ENCODE measurements around the gene ABCE1. TPM values are rescaled to one million over a fixed set of nuclear protein-coding genes. Genes with fewer than 3 reads are reported as not detected.

The ABCE1 gene
- total RNA-seq, 1 donor = 175 TPM

- no peak overlapping the region for H3K4me3 ChIP-seq (ENCODE audit: low read depth, low read length)
- TF ChIP-seq, protein P1, sequence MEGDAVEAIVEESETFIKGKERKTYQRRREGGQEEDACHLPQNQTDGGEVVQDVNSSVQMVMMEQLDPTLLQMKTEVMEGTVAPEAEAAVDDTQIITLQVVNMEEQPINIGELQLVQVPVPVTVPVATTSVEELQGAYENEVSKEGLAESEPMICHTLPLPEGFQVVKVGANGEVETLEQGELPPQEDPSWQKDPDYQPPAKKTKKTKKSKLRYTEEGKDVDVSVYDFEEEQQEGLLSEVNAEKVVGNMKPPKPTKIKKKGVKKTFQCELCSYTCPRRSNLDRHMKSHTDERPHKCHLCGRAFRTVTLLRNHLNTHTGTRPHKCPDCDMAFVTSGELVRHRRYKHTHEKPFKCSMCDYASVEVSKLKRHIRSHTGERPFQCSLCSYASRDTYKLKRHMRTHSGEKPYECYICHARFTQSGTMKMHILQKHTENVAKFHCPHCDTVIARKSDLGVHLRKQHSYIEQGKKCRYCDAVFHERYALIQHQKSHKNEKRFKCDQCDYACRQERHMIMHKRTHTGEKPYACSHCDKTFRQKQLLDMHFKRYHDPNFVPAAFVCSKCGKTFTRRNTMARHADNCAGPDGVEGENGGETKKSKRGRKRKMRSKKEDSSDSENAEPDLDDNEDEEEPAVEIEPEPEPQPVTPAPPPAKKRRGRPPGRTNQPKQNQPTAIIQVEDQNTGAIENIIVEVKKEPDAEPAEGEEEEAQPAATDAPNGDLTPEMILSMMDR (IDR thresholded peaks at IDR 0.05; ENCODE audit: insufficient read depth, low read depth, low read length) = peak; percentile 37
- DNase-seq (ENCODE audit: low read depth) = peak; percentile 72
Measured at GRCh38 chr4:145061318-145061920, 36.7 kb upstream of the ABCE1 start.

- TF ChIP-seq, protein P1 (IDR thresholded peaks at IDR 0.05; ENCODE audit: insufficient read depth, low read depth, low read length) = no peak
- no peak for DNase-seq (ENCODE audit: low read depth)
Measured at GRCh38 chr4:145066063-145066501, 32.0 kb upstream of the ABCE1 start.

GRCh38 chr4:145069361-145069760 lies 28.8 kb upstream of the ABCE1 start:
- DNase-seq (ENCODE audit: low read depth) = peak; percentile 53
- no peak overlapping the region for H3K4me3 ChIP-seq (ENCODE audit: low read depth, low read length)
- TF ChIP-seq, protein P1 (IDR thresholded peaks at IDR 0.05; ENCODE audit: insufficient read depth, low read depth, low read length) = no peak

More at GRCh38 chr4:145066063-145066501, 32.0 kb upstream of the ABCE1 start:
- no peak overlapping the region for H3K4me3 ChIP-seq (ENCODE audit: low read depth, low read length)

DNA sequence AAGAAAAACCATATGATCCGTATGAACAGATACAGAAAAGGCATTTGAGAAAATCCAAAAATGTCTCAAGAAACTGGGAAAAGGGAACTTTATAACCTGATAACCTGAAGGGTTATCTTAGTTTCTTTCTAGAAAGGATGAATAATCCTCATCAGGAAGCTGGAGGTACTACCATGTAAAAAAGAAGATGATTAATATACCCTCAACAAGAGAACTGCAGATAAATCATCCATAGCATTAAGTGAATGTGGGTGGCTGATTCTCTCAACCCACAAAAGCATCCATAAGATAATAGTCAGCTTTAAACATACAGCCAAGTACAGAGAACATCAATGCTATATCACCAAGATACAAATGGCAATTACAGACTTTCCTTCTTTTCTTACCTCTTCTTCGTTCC lies 26.6 kb upstream of the ABCE1 start:
- no peak overlapping the region for H3K4me3 ChIP-seq (ENCODE audit: low read depth, low read length)
- no peak for DNase-seq (ENCODE audit: low read depth)
- TF ChIP-seq, protein P1 (IDR thresholded peaks at IDR 0.05; ENCODE audit: insufficient read depth, low read depth, low read length) = no peak

GRCh38 chr4:145075742-145076468 lies 22.2 kb upstream of the ABCE1 start:
- TF ChIP-seq, protein P1 (IDR thresholded peaks at IDR 0.05; ENCODE audit: insufficient read depth, low read depth, low read length) = no peak
- no peak overlapping the region for H3K4me3 ChIP-seq (ENCODE audit: low read depth, low read length)
- DNase-seq (ENCODE audit: low read depth) = no peak

DNA sequence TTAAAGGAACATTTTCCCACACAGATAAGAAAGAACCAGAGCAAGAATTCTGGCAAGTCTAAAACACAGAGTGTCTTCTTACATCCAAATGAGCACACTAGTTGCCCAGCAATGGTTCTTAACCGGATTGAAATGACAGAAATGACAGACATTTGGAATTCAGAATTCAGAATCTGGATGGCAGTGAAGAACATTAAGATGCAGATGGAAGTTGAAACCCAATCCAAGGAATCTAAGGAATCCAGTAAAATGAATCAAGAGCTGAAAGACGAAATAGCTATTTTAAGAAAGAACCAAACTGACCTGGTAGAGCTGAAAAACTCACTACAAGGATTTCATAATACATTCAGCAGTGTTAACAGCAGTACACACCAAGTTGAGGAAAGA lies 21.6 kb upstream of the ABCE1 start:
- no peak overlapping the region for H3K4me3 ChIP-seq (ENCODE audit: low read depth, low read length)
- DNase-seq (ENCODE audit: low read depth) = no peak
- TF ChIP-seq, protein P1 (IDR thresholded peaks at IDR 0.05; ENCODE audit: insufficient read depth, low read depth, low read length) = no peak

Data from fibroblast of villous mesenchyme (primary cell).